ENCODE data around the gene ZNF438. TPM values are rescaled to one million over a fixed set of nuclear protein-coding genes. Genes with fewer than 3 reads are reported as not detected.

The ZNF438 gene
- total RNA-seq, 1 experiment from 2014 or later = 0.83 TPM

DNA sequence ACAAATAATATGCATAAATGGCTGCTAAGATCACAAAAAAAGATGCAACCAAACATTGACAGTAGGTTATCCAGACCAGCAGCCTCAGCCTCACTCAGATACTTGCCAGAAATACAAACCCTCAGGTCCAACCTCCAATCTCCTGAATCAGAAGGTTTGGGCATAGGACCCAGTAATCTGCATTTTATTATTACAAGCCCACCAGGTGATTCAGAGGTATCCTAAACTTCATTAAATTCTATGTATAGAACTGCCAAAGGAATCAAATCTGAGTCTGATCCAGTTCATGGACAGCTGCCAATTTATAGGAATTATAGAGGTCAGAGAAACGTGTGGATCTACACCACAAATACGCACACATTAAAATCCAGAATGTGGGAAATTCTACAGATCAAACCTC is 41.3 kb downstream of the ZNF438 start:
- Histone ChIP-seq H3K27me3 (ENCODE audit: insufficient read depth, low read length) (no peaks in the 10 kb centered on the region), H3K4me1 (ENCODE audit: insufficient read depth, low read length) (no peaks in the 10 kb centered on the region), H3T11ph (ENCODE audit: low read length) (no peak overlapping the region), H3K56ac (ENCODE audit: insufficient read length, low read depth, low read length) (no peak overlapping the region), H3K27ac (ENCODE audit: insufficient read length, low read depth, low read length) (no peak overlapping the region), H2AK5ac (ENCODE audit: insufficient read length, low read length) (no peak overlapping the region), H3K4ac (ENCODE audit: low read depth, low read length) (no peak overlapping the region), H2BK120ac (ENCODE audit: low read depth, low read length, poor library complexity, severe bottlenecking) (no peak overlapping the region), H3K4me2 (ENCODE audit: insufficient read depth, insufficient read length, low read length) (no peak overlapping the region), H2BK12ac (ENCODE audit: insufficient read length, low read depth, low read length) (no peak overlapping the region), H3K18ac (ENCODE audit: insufficient read length, low read depth, low read length) (no peak overlapping the region), H4K5ac (ENCODE audit: insufficient read length, low read depth, low read length) (no peak overlapping the region), H4K20me1 (ENCODE audit: control insufficient read depth, insufficient read depth, insufficient read length) (no peaks in the 10 kb centered on the region), H3K23me2 (ENCODE audit: insufficient read length, low read depth, low read length, poor library complexity, severe bottlenecking) (no peaks in the 10 kb centered on the region), H4K91ac (ENCODE audit: insufficient read length, low read depth, low read length) (no peak overlapping the region), H3K9me3 (ENCODE audit: control insufficient read depth, low read depth, low read length) (no peaks in the 10 kb centered on the region), H4K8ac (replicated peaks; ENCODE audit: insufficient read length, low read depth, low read length) (no peak overlapping the region), H2BK5ac (ENCODE audit: insufficient read length, low read length) (no peak overlapping the region), H2AFZ (ENCODE audit: low read length) (no peak overlapping the region), H3K79me1 (ENCODE audit: insufficient read depth, low read depth, low read length, poor library complexity, severe bottlenecking) (no peaks in the 10 kb centered on the region), H3K79me2 (ENCODE audit: insufficient read depth, low read length) (no peaks in the 10 kb centered on the region), H3K9ac (ENCODE audit: extremely low read depth, insufficient read length, low read length) (no peak overlapping the region), H3K23ac (ENCODE audit: insufficient read length, low read depth, low read length) (no peak overlapping the region), H3K14ac (ENCODE audit: insufficient read depth, low read length) (no peak overlapping the region), H2BK20ac (ENCODE audit: low read depth, low read length, poor library complexity, severe bottlenecking) (no peak overlapping the region), H2BK15ac (ENCODE audit: low read depth, low read length) (no peak overlapping the region)
- no peak for DNase-seq
- H3K27ac Mint-ChIP-seq = no peak overlapping the region
- no peak overlapping the region for H3K4me3 Mint-ChIP-seq
- TF ChIP-seq, protein P1, sequence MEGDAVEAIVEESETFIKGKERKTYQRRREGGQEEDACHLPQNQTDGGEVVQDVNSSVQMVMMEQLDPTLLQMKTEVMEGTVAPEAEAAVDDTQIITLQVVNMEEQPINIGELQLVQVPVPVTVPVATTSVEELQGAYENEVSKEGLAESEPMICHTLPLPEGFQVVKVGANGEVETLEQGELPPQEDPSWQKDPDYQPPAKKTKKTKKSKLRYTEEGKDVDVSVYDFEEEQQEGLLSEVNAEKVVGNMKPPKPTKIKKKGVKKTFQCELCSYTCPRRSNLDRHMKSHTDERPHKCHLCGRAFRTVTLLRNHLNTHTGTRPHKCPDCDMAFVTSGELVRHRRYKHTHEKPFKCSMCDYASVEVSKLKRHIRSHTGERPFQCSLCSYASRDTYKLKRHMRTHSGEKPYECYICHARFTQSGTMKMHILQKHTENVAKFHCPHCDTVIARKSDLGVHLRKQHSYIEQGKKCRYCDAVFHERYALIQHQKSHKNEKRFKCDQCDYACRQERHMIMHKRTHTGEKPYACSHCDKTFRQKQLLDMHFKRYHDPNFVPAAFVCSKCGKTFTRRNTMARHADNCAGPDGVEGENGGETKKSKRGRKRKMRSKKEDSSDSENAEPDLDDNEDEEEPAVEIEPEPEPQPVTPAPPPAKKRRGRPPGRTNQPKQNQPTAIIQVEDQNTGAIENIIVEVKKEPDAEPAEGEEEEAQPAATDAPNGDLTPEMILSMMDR (conservative IDR thresholded peaks at IDR 0.05) = no peak
- H3K27me3 Mint-ChIP-seq (ENCODE audit: low read depth) = no peaks in the 10 kb centered on the region
- WGBS (ENCODE audit: extremely low coverage, insufficient read length, low lambda C conversion rate) = no CpG with 5 or more reads among the region's 2 CpGs
- H3K36me3 Mint-ChIP-seq (ENCODE audit: insufficient read depth in 1 of 3, low read depth in 3 of 3) = peaks cover 14 to 24% (median 19%) of the 10 kb centered on the region in 3 experiments
- H3K4me1 Mint-ChIP-seq = no peaks in the 10 kb centered on the region
- H3K9me3 Mint-ChIP-seq = peaks cover 21 to 25% of the 10 kb centered on the region in 2 experiments
